GM21529 (cell line): ENCODE measurements around the gene CTBP2.
"Not testable (repeated sequence)": the region's sequence is repeated elsewhere in the genome, so short reads cannot be mapped to it uniquely, and the experiment has no call there.

Source experiments
- ATAC-seq: cut with Tn5 transposase; IDR thresholded peaks from one replicate; pipeline ENCODE4 v1.9.1; 2021; ENCODE audit not compliant: unreplicated experiment

The CTBP2 gene

DNA sequence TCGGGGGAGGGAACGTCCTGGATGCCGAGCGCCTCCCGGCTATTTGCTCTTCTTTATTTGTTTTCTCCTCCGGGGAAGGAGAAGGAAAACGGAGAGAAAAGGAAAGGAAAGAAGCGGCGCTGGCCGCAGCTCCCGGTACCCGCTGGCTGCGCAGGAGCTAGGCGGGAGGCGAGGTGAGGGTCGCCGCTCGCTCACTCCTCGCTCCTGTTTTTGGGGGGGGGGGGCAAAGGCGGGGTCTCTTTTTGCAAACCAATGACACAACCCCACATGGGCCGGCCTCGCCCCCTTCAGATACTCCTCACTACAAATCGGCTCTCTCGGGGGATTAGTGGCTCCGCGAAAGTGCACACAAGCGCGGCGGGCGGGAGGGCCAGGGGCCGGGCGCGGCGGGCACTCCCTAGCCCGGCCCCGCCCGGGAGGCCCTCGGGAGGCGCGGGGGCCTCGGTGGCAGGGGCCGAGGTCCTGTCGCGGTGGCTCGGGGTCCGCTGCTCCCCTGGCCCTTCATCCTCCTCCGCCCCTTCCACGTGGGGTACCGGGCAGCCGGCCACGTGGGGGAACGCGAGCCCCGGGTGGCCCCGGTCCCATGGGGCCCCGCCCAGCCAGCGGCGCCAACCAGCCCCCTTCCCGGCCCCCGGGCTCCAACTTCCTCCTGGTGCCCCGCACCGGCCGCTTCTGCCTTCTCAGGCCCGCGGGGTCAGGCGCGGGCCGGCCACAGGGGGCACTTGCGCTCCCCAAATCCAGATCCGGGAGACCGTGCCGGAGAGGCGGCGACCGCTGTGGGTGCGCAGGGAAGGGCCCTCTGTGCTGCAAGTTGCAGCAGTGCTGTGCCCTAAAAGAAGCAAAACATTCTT lies 718 bp upstream of the CTBP2 start:
- ATAC-seq: no peak

DNA sequence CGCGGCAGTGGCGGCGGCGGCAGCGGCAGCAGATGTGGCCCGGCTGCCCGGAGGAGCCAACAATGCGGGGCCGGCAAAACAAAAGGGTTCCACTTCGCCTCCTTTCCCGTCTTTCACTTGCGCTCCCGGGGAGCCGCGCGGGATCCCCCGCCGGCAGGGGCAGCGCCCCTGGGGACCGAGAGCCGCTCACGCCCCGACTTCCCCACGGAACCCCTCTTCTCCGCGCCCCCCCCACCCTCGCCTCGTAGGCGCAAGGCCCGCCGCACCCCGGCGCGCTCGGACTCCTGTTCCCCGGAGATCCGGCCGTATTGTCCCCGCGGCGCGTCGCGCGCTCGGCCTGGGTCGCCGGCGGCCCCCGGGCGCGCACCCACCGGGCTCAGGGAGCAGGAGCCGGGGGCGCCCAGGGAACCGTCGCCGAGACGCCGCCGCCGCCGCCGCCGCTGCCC lies 854 bp downstream of the CTBP2 start:
- no peak for ATAC-seq

DNA sequence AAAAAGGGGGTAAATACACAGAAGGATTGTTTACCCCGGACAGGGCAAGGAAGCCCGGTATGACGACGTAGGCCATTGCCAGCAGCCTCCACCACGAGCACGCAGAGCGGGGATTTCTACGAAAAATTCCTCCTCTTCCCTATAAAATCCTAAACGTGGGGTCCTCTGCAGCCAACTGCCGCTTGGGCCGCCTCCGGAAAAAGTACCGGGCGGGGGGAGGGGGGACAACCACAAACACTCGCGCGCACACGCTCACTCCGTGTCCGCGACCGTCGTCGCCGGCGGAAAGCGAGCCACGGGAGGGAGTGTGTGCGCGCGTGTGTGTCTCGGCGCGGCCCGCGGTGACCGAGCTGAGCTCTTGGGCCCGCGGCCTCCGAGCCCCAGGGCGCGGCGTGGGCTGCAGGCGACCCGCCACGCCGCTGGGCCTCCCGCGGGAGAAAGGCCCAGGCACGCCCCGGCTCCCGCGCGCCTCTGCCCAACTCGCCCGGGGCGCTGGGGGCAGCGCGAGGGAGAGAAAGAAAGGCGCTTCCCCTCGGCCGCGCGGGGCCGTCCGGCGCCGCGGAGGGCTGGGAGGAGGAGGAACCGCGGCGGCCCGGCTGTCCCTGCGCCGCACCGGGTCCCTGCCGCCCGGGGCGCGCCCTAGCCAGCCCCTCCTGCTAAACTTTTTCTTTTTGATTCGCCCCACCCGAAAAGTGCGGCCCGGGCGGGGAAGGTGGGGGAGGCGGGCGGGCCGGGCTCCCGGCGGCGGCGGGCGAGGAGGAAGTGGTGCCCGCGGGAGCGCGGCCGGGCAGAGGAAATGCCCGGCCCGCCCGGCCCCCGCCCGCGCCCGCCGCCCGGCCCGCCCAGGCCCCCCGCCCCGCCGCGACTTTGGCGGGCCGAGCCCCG lies 1.5 kb downstream of the CTBP2 start:
- ATAC-seq: no peak

DNA sequence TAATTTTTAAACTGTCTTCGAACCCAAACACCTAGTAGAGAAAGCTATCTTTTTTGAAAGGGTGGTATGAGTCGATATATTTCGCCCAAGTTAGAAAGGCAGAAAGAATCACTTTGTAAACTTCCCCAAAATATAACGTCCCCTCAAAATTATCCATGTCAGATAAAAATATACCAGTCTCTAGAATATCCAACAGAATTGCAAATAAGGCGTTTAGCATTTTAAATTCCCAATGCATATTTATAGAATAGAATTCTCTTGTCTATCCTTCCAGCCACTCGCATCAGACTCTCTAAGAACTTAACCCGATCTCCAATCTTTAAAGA lies 2.1 kb downstream of the CTBP2 start:
- no peak for ATAC-seq

DNA sequence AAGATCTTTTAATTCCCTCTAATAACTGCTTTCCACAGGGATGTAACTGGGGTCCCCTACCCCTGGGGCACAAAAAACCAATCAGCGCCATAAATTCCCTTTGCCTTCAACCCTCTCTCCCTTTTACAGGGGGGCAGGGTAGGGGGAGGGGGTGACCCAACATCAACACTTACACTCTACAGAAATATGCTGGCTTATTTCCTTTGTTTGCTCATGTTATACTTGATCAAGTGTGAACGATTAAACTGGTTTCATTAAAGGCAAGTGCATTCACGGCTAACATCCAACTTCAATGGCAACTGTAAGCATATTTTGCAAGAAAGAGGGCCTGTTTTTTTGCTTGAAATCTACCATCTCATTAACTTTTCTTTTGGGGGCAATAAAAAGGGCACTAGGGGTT lies 2.9 kb downstream of the CTBP2 start:
- ATAC-seq: no peak

DNA sequence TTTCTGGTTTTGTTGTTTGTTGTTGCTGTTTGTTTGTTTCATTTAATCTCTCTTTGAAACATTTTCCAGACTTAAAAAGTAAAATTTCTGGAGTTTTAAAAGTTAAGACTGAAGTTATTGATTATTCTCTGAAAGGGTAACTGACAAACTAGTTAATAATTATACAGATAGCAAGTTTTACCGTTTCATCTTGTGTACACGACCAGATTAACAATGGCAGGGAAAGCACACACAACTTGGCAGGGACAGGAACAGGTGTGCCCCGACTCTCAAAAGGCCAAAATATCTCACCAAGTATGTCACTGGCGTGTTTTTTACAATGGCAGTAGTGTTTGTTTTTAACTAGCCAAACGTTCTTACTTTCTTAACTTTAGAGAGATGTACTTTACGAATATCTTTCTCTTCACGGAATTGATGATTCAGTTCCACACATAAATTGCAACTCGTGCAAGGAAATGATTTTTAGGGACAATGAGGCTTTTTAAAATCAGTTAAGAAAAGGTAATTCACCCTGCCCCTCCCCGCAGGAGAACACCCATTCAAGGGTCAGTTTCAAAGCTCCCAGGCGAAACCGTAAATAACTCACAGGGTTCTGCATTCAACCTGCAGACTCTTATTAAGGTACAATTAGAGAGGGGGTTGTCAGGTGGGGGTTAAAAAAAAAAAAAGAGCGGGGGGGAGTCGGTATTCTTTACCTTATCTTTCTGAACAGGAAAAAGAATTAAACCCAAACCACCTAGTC lies 3.5 kb downstream of the CTBP2 start:
- no peak for ATAC-seq

DNA sequence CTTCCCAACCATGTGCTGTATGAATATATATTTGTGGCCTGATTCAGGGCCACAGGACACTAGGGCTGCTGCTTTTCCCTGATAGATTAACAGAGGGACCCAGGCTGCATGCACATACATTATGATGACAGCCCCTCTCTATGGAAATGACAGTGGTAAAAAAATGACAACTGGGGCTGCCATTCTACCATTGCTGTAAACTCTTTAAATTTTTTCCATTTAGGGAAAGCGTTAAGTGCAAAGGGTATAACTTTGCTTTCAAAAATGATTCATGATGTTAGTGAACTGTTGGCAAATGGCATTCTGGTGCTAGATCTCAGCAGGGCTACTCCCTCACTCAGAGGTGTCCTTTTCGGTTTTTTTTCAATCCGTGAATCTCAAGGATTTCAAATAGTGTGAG lies 4.2 kb downstream of the CTBP2 start:
- ATAC-seq: no peak

DNA sequence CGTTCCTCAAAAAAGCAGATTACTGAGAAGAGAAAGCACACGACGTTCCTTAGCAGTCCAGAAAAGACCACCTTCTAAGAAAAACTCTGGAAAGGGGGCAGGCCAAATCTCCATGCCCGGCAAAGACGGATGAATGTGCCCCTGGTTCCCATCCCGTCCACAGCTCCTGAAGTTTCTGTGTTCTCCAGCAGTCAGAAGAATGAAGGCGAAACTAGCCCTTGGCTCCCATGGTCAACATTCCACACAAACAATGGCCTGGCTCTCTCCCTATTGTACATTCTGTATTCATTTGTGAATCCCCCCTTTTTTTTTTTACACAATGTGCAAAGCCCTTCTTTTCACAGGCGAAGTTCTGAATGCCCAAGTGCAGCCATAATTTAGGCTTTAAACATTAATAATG lies 5.3 kb downstream of the CTBP2 start:
- no peak for ATAC-seq

DNA sequence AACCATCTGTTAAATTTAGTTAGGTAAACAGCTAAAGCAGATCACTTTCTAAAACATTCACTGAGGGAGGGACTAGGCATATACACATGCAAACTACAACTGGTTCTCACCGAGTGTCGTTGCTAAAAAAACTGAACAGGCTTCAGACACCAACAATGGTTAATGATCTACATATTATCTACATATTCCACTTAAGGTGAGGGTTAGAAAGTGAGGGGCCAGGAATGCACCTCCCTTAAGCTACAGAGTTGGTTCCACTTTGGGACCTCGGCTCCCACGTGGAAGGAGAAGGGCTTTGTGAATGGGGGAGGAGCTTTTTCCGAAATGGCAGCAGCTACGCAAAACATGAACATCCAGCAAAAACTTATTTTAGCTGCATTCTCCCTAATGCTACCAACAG lies 5.8 kb downstream of the CTBP2 start:
- ATAC-seq: no peak

DNA sequence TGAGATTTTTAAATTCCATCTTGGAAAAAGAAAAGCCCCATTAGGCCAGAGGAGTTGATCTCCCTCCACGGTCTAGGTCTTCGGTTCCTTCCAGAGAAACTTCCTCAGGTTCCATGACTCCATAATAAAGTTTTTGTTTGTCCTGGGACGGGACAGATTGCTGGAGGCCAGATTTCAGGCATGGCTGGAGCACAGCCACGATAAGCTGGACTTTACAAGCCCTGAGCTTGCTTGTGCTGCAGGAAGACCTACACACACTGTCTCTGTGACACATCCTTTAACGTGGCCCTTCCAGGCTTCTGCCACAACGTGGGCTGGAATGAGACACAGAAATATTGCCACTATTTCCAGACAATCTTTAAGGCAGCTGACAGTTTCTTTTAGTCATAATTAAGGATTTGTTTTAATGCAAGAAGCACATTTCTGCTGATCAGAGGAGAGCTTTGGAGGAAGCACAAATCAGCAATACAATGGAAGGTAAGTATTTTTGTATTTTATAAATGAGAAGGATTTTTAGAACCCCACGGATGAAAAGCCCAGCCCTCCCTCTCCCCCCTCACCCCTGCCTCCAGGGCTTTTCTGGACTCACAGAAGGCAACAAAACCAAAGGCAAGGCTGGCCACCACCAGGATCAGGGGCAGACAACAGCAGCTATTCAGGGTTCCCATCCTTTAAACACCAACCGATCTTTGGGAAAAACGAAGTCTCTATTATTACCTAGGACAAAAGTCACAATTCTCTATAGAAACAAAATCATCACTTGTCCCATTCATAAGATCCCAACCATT lies 6.5 kb downstream of the CTBP2 start:
- no peak for ATAC-seq

DNA sequence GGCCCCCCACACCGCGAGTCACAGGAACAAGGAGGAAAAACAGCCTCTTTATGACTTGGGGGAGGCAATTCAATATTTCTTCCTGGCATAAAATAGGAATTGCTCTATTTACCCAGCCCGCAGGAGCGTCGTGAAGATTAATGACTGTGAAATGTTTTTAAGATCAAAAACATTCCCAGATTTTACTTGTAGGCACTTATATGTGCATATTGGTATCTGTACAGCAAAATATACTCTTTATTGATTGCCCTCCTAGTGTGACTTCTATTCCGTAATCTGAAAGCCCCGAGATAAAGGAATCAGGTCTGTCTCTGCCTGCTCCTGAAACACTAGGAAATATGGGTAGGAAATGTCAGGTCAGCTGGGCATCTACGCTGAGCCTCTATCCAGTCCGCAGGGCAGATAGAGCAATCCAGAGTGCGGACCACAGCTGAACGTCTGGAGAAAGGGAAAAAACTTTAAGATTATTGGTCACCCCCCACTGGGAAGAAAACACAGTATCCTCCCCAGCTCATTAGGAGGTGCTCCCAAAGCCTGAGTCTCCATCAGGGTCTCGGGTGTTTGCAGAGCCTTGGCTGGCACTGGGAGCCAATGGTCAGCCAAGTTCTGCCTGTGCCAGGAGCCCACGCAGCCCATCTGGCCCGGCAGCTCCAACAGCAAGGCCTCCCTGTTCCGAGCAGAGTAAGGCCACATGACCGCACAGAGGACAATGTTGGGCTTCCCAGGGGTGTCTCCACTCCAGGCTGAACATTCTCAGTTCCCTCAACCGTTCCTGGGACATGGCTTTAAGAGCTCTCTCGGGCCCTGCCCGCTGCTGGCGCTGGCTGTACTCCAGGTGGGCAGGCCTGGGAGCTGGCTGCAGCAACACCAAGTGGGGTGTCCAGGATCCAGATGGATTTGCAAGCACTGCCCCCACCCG lies 7.7 kb downstream of the CTBP2 start:
- no peak for ATAC-seq

DNA sequence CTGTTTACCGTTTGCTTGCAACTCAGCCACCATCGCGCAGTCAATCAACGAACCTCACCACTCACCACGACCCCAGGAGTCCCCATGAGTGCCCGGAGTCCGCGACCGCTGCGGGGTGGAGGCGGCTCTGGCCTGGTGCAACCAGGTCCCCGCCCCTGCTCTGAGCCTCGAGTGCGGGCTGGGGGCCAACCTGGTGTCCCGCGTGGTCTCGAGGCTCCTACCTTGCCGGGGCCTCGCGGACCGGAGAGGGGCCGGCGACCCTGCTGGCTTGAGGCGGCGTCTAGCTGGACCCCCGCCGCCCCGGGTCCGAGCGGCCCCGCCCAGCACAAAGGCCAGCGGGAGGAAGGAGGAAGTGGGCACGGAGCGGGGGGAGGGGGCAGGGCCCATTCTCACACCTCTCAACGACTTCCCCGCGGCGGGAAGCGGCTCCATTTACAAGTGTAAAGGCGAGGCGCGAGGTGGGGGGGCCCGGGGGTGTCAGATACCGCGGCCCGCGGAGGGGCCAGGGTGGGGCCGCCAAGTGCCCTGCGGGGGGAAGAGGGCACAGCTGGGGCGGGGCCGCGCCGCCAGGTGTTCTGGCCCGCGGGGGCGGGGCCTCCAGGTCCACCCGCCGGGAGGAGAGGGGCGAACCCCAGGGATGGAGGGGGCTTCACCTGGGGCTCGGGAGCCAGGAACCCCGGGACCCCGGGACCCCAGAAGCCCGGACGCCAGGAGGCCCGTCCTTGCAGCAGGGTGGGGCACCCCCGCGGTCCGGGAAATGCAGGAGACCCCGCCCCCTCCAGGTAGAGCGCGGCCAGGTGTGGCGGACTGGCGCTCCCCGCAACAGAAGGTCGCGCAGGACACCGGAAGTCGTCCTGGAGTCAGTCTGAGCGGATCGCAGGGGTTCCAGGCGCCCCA lies 8.6 kb downstream of the CTBP2 start:
- no peak for ATAC-seq

DNA sequence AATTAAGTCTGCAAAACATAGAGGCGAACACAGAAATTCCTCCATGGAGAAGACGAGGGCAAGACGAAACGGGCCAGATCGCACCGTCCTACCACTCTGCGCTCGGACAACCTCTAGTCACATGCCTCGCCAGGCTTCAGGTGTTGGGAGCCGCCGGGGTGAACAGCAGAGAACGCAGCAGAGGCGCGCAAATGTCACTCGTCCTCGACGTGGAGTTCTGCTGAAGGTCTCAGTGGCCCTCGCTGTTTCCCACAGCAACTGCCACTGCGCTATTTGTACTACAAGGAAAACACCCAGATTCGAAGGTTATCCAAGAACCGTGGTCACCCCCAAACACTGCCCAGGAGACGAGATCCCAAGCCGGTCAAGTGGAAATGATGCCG lies 9.2 kb downstream of the CTBP2 start:
- no peak for ATAC-seq

DNA sequence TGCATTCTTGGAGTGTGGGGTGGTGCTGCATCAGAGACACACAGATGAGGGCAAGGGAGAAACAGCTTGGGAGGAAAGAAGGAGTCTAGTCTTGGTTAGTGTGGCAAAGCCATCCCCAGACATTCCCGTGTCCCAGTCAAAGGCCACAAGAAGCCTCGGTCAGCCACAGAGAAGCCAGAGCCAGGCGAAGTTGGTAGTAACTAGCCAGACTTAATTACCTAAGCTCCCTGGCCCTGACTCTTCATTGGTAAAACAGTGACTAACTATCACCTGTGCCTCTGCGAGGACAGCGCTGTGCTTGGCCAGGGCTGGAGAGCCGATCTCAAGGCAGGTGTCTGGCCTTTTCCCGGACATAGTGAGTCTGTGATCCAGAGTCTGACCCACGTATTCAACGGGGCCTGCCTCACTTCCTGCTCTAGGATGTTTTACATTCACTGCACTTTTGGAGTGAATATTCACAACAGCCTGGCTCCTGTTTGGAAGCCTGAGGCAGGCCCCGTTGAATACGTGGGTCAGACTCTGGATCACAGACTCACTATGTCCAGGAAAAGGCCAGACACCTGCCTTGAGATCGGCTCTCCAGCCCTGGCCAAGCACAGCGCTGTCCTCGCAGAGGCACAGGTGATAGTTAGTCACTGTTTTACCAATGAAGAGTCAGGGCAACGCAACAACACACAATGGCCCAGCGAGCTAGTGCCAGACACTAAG lies 9.8 kb downstream of the CTBP2 start:
- not testable (repeated sequence) for ATAC-seq

DNA sequence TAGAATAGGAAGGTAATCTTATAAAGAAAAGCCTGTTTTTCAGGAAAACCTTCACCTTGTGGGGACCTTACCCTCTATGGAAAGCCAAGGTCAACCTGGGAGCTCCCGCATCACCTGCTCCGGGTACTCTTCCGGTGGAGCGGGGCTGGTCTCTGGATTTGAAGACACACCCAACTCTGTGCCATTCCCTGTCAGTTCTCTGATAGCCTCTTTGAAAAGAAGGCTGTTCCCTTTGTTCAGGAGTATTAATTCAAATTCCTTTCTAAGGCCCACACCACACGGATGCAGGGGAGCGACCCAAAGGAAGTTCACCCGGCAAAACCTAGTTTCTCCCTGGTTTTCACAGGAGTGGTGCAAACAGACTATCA lies 10.7 kb downstream of the CTBP2 start:
- ATAC-seq: no peak

DNA sequence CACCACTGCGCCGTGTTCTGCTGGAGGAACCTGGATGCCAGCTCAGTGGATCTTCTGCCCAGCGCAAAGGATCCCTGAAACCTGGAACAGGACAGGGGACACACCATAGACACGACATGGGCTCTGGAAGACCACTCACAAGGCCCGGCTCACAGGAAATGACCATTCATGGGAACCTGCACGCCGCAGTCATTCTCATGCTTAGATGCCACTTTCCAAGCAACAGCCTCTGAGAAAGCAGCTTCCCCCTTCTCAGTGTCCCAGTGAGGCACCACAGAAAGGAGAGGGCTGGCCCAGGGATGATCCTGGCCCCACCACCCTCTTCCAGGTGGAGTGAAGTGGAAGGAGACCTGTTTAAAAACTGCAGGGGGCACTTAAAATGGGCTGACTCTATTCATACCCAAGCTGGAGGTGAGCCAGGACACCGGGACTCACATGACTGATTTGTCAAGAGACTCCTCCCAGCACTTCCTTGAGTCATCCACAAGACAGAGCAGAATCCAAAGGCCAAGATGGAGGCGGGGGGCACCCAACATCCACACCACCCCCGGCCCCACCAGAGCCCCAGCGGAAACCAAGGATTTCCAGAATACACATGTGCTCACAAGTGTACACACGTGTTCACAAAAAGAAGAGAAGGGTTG lies 11.2 kb downstream of the CTBP2 start:
- no peak for ATAC-seq

DNA sequence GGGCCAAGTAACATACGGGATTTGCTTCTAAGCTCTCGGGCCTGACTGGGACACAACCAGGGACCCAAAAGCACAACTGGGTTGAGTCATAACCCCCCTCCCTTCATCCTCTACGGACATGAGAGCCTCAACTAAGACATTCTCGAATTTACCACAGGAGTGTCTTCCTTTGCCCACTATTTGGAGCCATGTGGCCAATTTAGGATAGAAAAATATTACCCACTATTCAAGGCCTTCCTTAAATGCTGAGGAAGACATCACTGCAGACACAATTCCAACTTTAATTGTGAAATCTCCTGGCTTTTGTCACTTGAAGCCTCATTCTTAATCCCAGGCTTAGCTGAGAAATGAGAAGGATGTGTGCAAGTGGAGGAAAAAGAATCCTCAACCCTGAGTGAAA lies 11.8 kb downstream of the CTBP2 start:
- no peak for ATAC-seq

DNA sequence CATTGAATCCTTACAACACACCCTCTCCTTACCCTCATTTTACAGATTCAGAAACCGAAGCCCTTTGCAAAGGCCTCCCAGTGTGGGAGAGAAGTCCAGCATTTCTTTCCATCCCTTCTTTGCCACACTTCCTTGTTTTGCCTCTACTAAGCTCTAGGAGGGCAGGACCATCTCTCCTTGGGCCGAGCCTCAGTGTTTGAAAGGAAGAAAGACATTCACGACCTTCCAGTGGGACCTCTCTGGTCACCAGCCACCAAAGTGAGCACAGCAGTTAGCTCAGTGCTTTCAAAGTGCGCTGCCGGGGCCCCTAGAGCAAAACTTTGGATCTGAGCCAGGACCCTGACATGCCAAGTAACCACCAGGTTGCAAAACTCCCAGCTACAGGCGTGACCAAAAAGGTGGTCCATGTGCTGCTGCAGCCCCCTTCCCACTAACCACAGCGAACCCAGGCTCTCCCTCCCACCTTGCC lies 12.4 kb downstream of the CTBP2 start:
- ATAC-seq: no peak
